Uterus (tissue), 2 donors: ENCODE measurements around the gene PLCL2.

Source experiments
- POLR2A ChIP-seq, 2 donors: fragments of 450-650 bp; IDR thresholded peaks; one replicate each; pipeline ENCODE4 v1.6.1; 2016; ENCODE audit warnings: antibody characterized with exemption in 2 of 2, mild to moderate bottlenecking in 1 of 2, moderate library complexity in 1 of 2
- TF ChIP-seq, protein P1 (sequence below), 4 experiments: fragments of 200-600 bp in 2 of 4; fragments of 450-650 bp in 2 of 4; sonication (generic) in 2 of 4; IDR thresholded peaks; one replicate each; pipeline ENCODE4 v1.5.1; 2016 to 2019; ENCODE audit warnings: antibody characterized with exemption in 4 of 4, mild to moderate bottlenecking in 2 of 4, moderate library complexity in 1 of 4

DNA sequence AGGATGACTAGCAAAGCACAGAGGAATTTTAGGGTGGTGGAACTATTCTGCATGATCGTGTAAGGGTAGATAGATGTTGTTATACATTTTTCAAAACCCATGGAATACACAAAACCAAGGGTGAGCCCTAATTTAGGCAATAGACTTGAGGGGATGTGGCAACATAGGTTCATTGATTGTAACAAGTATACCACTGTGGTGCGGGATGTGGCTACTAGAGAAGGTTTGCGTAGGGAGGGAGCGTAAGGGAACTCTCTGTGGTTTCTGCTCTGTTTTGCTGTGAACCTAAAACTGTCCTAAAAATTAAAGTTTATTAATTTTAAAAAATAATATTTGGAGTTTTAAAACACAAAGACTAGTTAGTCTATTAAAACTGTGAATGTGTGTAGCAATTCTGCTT lies 202.8 kb downstream of the PLCL2 start:
- TF ChIP-seq, protein P1, sequence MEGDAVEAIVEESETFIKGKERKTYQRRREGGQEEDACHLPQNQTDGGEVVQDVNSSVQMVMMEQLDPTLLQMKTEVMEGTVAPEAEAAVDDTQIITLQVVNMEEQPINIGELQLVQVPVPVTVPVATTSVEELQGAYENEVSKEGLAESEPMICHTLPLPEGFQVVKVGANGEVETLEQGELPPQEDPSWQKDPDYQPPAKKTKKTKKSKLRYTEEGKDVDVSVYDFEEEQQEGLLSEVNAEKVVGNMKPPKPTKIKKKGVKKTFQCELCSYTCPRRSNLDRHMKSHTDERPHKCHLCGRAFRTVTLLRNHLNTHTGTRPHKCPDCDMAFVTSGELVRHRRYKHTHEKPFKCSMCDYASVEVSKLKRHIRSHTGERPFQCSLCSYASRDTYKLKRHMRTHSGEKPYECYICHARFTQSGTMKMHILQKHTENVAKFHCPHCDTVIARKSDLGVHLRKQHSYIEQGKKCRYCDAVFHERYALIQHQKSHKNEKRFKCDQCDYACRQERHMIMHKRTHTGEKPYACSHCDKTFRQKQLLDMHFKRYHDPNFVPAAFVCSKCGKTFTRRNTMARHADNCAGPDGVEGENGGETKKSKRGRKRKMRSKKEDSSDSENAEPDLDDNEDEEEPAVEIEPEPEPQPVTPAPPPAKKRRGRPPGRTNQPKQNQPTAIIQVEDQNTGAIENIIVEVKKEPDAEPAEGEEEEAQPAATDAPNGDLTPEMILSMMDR (IDR thresholded peaks at IDR 0.05): no peak
- no peak for TF ChIP-seq POLR2A (IDR thresholded peaks at IDR 0.05)
